Activated CD8-positive, alpha-beta memory T cell treated with anti-CD3 and anti-CD28 coated beads for 36 hours (primary cell): ENCODE measurements around the gene HTR1A. TPM values are rescaled to one million over a fixed set of nuclear protein-coding genes. Genes with fewer than 3 reads are reported as not detected.

Experiments
- CTCF ChIA-PET: fragments of 350-600 bp; sonication (Branson Sonifier 250); formaldehyde crosslinking; loops from one replicate; lab custom pipeline; 2021; ENCODE audit warnings: antibody characterized with exemption; lab: Charles Lee
- POLR2A ChIA-PET: fragments of 350-600 bp; sonication (Branson Sonifier 250); formaldehyde crosslinking; loops from one replicate; lab custom pipeline; 2021; ENCODE audit warnings: antibody characterized with exemption; lab: Charles Lee
- total RNA-seq, 2 experiments: library from RNA; stranded (reverse); gene quantifications; one replicate each; pipeline ENCODE4 v1.2.3, GENCODE V29; 2021

HTR1A gene
- not detected for total RNA-seq

GRCh38 chr5:63962279-63962678, at the start of gene HTR1A:
HTR1A (minus strand) TSS chr5:63962445; CDS start chr5:63961719, 726 bp downstream.
- POLR2A ChIA-PET, result no interaction called here
- CTCF ChIA-PET, result no interaction called here

GRCh38 chr5:64003966-64004365, 41.7 kb upstream of the HTR1A start:
- ChIA-PET POLR2A (no interaction called here), CTCF (no interaction called here)

GRCh38 chr5:64000096-64000495, 37.9 kb upstream of the HTR1A start:
- ChIA-PET POLR2A (no interaction called here), CTCF (no interaction called here)

- ChIA-PET POLR2A (no interaction called here), CTCF (no interaction called here)
Observed at GRCh38 chr5:63987053-63987452, 24.8 kb upstream of the HTR1A start.

- CTCF ChIA-PET, result no interaction called here
- POLR2A ChIA-PET, result no interaction called here
Observed at GRCh38 chr5:63981864-63982263, 19.6 kb upstream of the HTR1A start.

- CTCF ChIA-PET, result no interaction called here
- POLR2A ChIA-PET, result no interaction called here
Observed at GRCh38 chr5:63963926-63964325, 1.7 kb upstream of the HTR1A start.

GRCh38 chr5:63963080-63963735, 963 bp upstream of the HTR1A start:
- CTCF ChIA-PET, result no interaction called here

GRCh38 chr5:63961598-63962161, 565 bp downstream of the HTR1A start:
- ChIA-PET CTCF (no interaction called here), POLR2A (no interaction called here)

More at GRCh38 chr5:63963080-63963735, 963 bp upstream of the HTR1A start:
- POLR2A ChIA-PET, result no interaction called here

GRCh38 chr5:63961125-63961597, 1.1 kb downstream of the HTR1A start:
- POLR2A ChIA-PET, result no interaction called here

GRCh38 chr5:63960646-63961045, 1.6 kb downstream of the HTR1A start:
- POLR2A ChIA-PET, result no interaction called here
- CTCF ChIA-PET, result no interaction called here

More at GRCh38 chr5:63961125-63961597, 1.1 kb downstream of the HTR1A start:
- CTCF ChIA-PET, result no interaction called here

- ChIA-PET POLR2A (no interaction called here), CTCF (no interaction called here)
Observed at GRCh38 chr5:63959177-63959982, 2.9 kb downstream of the HTR1A start.

GRCh38 chr5:63958654-63959053, 3.6 kb downstream of the HTR1A start:
- CTCF ChIA-PET, result no interaction called here
- POLR2A ChIA-PET, result no interaction called here

GRCh38 chr5:63957617-63958016, 4.6 kb downstream of the HTR1A start:
- ChIA-PET CTCF (no interaction called here), POLR2A (no interaction called here)

- CTCF ChIA-PET, result no interaction called here
- POLR2A ChIA-PET, result no interaction called here
Observed at GRCh38 chr5:63953217-63953616, 9.0 kb downstream of the HTR1A start.

GRCh38 chr5:63935103-63935502, 27.1 kb downstream of the HTR1A start:
- POLR2A ChIA-PET, result no interaction called here
- CTCF ChIA-PET, result no interaction called here

- POLR2A ChIA-PET, result no interaction called here
Observed at GRCh38 chr5:63931836-63932235, 30.4 kb downstream of the HTR1A start.

GRCh38 chr5:63928451-63928850, 33.8 kb downstream of the HTR1A start:
- ChIA-PET CTCF (no interaction called here), POLR2A (no interaction called here)

More at GRCh38 chr5:63931836-63932235, 30.4 kb downstream of the HTR1A start:
- CTCF ChIA-PET, result no interaction called here

GRCh38 chr5:63923914-63924313, 38.3 kb downstream of the HTR1A start:
- ChIA-PET CTCF (no interaction called here), POLR2A (no interaction called here)

- POLR2A ChIA-PET, result no interaction called here
Observed at GRCh38 chr5:63919763-63920478, 42.3 kb downstream of the HTR1A start.

GRCh38 chr5:63916786-63917185, 45.5 kb downstream of the HTR1A start:
- POLR2A ChIA-PET, result no interaction called here
- CTCF ChIA-PET, result no interaction called here

More at GRCh38 chr5:63919763-63920478, 42.3 kb downstream of the HTR1A start:
- CTCF ChIA-PET, result no interaction called here
